ENCODE measurements around the gene TRIM46.

DNA sequence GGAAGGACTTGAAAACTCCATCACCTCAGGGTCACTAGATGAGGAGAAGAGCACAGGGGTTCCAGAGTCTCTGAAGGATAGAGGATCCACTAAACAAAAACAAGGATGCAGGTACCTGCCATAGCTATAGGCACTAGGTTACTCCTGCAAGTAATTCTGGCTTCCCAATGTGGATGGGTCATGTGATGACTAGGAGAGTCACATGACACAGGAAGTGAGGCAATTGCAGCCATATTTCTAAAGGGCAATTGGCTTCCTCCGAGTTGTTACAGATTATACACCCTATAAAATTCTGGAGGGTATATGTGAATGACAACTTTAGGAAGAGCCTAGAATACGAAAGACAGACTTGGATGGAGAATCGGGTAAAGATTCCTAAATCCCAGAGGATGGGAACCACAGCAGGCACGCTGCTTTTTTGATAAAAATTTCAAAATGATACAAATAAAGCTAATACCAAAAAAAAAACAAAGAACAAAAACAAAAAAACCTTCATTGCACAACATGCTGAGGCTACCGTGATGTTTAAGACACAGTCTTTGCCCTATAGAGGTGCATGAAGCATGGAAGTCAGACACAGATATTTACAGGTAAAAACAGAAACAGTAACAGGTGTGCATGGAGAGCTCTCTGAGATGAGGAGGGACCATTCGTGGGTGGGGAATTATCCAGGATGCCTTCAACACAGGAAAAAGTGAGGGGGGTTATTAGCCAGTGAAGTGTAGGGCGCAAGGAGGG, 45.4 kb downstream of the TRIM46 start:
- TF ChIP-seq, protein P1, sequence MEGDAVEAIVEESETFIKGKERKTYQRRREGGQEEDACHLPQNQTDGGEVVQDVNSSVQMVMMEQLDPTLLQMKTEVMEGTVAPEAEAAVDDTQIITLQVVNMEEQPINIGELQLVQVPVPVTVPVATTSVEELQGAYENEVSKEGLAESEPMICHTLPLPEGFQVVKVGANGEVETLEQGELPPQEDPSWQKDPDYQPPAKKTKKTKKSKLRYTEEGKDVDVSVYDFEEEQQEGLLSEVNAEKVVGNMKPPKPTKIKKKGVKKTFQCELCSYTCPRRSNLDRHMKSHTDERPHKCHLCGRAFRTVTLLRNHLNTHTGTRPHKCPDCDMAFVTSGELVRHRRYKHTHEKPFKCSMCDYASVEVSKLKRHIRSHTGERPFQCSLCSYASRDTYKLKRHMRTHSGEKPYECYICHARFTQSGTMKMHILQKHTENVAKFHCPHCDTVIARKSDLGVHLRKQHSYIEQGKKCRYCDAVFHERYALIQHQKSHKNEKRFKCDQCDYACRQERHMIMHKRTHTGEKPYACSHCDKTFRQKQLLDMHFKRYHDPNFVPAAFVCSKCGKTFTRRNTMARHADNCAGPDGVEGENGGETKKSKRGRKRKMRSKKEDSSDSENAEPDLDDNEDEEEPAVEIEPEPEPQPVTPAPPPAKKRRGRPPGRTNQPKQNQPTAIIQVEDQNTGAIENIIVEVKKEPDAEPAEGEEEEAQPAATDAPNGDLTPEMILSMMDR (IDR thresholded peaks at IDR 0.05; ENCODE audit: insufficient read depth, low read depth, low read length), result no peak
- TF ChIP-seq EZH2 (IDR thresholded peaks at IDR 0.05; ENCODE audit: insufficient read depth, low read length), result no peak

Data from astrocyte (in vitro differentiated cells and primary cell).